Measurements from ENCODE around the gene STPG4.

STPG4 gene

GRCh38 chr2:47160211-47160610, 5.1 kb upstream of the STPG4 start:
- 94% methylated on average over 3 of the region's 3 CpGs for WGBS
- H3K79me1 ChIP-seq (replicated peaks; ENCODE audit: low read length, poor library complexity, severe bottlenecking): no peaks in the 10 kb centered on the region

GRCh38 chr2:47159627-47160026, 4.5 kb upstream of the STPG4 start:
- no peak overlapping the region for H3K9ac ChIP-seq (ENCODE audit: low read length)
- WGBS: 98% methylated on average over 3 of the region's 3 CpGs
- H3K18ac ChIP-seq (ENCODE audit: low read depth in 1 of 2, low read length in 2 of 2): no peak overlapping the region
- H3K4me3 ChIP-seq (ENCODE audit: insufficient read depth in 1 of 2, low read depth in 1 of 2, low read length in 2 of 2): no peak overlapping the region
- no peak overlapping the region for H3K23ac ChIP-seq (ENCODE audit: low read length in 2 of 2)
- no peaks in the 10 kb centered on the region for H3K79me1 ChIP-seq (replicated peaks; ENCODE audit: low read length, poor library complexity, severe bottlenecking)
- peaks cover 26 to 80% of the 10 kb centered on the region in 2 experiments for H3K36me3 ChIP-seq (ENCODE audit: control insufficient read depth in 1 of 2, insufficient read depth in 2 of 2, low read depth in 1 of 2, low read length in 2 of 2)
- no peak overlapping the region for H2BK15ac ChIP-seq (ENCODE audit: low read depth, poor library complexity, severe bottlenecking)
- no peak overlapping the region for H2AFZ ChIP-seq (ENCODE audit: low read depth, low read length)
- no peak overlapping the region for H2BK5ac ChIP-seq (ENCODE audit: low read depth, low read length, poor library complexity, severe bottlenecking)
- no peak overlapping the region for H3K4ac ChIP-seq (ENCODE audit: low read depth in 1 of 2, low read length in 2 of 2)
- H3K4me1 ChIP-seq (ENCODE audit: control insufficient read depth, insufficient read depth, low read depth, low read length): peaks cover 6% of the 10 kb centered on the region
- H2BK12ac ChIP-seq (ENCODE audit: low read length in 2 of 2): no peak overlapping the region
- no peak overlapping the region for H3K4me2 ChIP-seq (ENCODE audit: low read length, poor library complexity, severe bottlenecking)
- H3K9me3 ChIP-seq (ENCODE audit: control insufficient read depth, low read length): no peaks in the 10 kb centered on the region
- H3K27ac ChIP-seq (ENCODE audit: low read length, poor library complexity, severe bottlenecking): no peak overlapping the region
- H4K8ac ChIP-seq (ENCODE audit: low read length): no peak overlapping the region
- H2AK5ac ChIP-seq (ENCODE audit: low read length, severe bottlenecking): no peak overlapping the region
- DNase-seq: no peak
- no peak overlapping the region for H2BK120ac ChIP-seq (ENCODE audit: low read depth, low read length)
- no peaks in the 10 kb centered on the region for H3K27me3 ChIP-seq (ENCODE audit: control insufficient read depth in 1 of 2, insufficient read depth in 1 of 2, low read length in 2 of 2)
- no peak overlapping the region for H3K14ac ChIP-seq (ENCODE audit: low read length in 2 of 2)
- H4K91ac ChIP-seq (ENCODE audit: low read length): no peak overlapping the region

More at GRCh38 chr2:47160211-47160610, 5.1 kb upstream of the STPG4 start:
- H3K36me3 ChIP-seq (ENCODE audit: control insufficient read depth in 1 of 2, insufficient read depth in 2 of 2, low read depth in 1 of 2, low read length in 2 of 2): peaks cover 22 to 82% of the 10 kb centered on the region in 2 experiments
- H4K91ac ChIP-seq (ENCODE audit: low read length): no peak overlapping the region
- H2BK5ac ChIP-seq (ENCODE audit: low read depth, low read length, poor library complexity, severe bottlenecking): no peak overlapping the region
- no peak overlapping the region for H4K8ac ChIP-seq (ENCODE audit: low read length)
- no peak overlapping the region for H2BK12ac ChIP-seq (ENCODE audit: low read length in 2 of 2)
- no peaks in the 10 kb centered on the region for H3K9me3 ChIP-seq (ENCODE audit: control insufficient read depth, low read length)
- no peak overlapping the region for H3K9ac ChIP-seq (ENCODE audit: low read length)
- H3K18ac ChIP-seq (ENCODE audit: low read depth in 1 of 2, low read length in 2 of 2): no peak overlapping the region
- H3K4me2 ChIP-seq (ENCODE audit: low read length, poor library complexity, severe bottlenecking): no peak overlapping the region
- no peak overlapping the region for H2BK15ac ChIP-seq (ENCODE audit: low read depth, poor library complexity, severe bottlenecking)
- H3K23ac ChIP-seq (ENCODE audit: low read length in 2 of 2): no peak overlapping the region
- no peak overlapping the region for H3K4ac ChIP-seq (ENCODE audit: low read depth in 1 of 2, low read length in 2 of 2)
- no peak overlapping the region for H2AFZ ChIP-seq (ENCODE audit: low read depth, low read length)
- H3K27ac ChIP-seq (ENCODE audit: low read length, poor library complexity, severe bottlenecking): no peak overlapping the region
- H3K4me3 ChIP-seq (ENCODE audit: insufficient read depth in 1 of 2, low read depth in 1 of 2, low read length in 2 of 2): no peak overlapping the region
- H3K4me1 ChIP-seq (ENCODE audit: control insufficient read depth, insufficient read depth, low read depth, low read length): peaks cover 6% of the 10 kb centered on the region
- no peaks in the 10 kb centered on the region for H3K27me3 ChIP-seq (ENCODE audit: control insufficient read depth in 1 of 2, insufficient read depth in 1 of 2, low read length in 2 of 2)
- H2AK5ac ChIP-seq (ENCODE audit: low read length, severe bottlenecking): no peak overlapping the region
- H3K14ac ChIP-seq (ENCODE audit: low read length in 2 of 2): no peak overlapping the region
- no peak overlapping the region for H2BK120ac ChIP-seq (ENCODE audit: low read depth, low read length)
- DNase-seq: no peak

GRCh38 chr2:47158576-47158975, 3.5 kb upstream of the STPG4 start:
- Histone ChIP-seq H2BK120ac (ENCODE audit: low read depth, low read length) (no peak overlapping the region), H3K36me3 (ENCODE audit: control insufficient read depth in 1 of 2, insufficient read depth in 2 of 2, low read depth in 1 of 2, low read length in 2 of 2) (peaks cover 20 to 79% of the 10 kb centered on the region in 2 experiments), H3K14ac (ENCODE audit: low read length in 2 of 2) (no peak overlapping the region), H3K4me1 (ENCODE audit: control insufficient read depth, insufficient read depth, low read depth, low read length) (peaks cover 2% of the 10 kb centered on the region), H3K27ac (ENCODE audit: low read length, poor library complexity, severe bottlenecking) (peak overlapping the region; percentile 25), H3K9ac (ENCODE audit: low read length) (no peak overlapping the region), H3K9me3 (ENCODE audit: control insufficient read depth, low read length) (no peaks in the 10 kb centered on the region), H4K8ac (ENCODE audit: low read length) (no peak overlapping the region), H2BK5ac (ENCODE audit: low read depth, low read length, poor library complexity, severe bottlenecking) (no peak overlapping the region), H3K4me2 (ENCODE audit: low read length, poor library complexity, severe bottlenecking) (no peak overlapping the region), H3K79me1 (replicated peaks; ENCODE audit: low read length, poor library complexity, severe bottlenecking) (no peaks in the 10 kb centered on the region), H4K91ac (ENCODE audit: low read length) (no peak overlapping the region), H3K4me3 (ENCODE audit: insufficient read depth in 1 of 2, low read depth in 1 of 2, low read length in 2 of 2) (no peak overlapping the region), H2AFZ (ENCODE audit: low read depth, low read length) (no peak overlapping the region), H3K23ac (ENCODE audit: low read length in 2 of 2) (no peak overlapping the region), H2AK5ac (ENCODE audit: low read length, severe bottlenecking) (no peak overlapping the region), H3K27me3 (ENCODE audit: control insufficient read depth in 1 of 2, insufficient read depth in 1 of 2, low read length in 2 of 2) (no peaks in the 10 kb centered on the region), H2BK15ac (ENCODE audit: low read depth, poor library complexity, severe bottlenecking) (no peak overlapping the region), H2BK12ac (ENCODE audit: low read length in 2 of 2) (no peak overlapping the region), H3K4ac (ENCODE audit: low read depth in 1 of 2, low read length in 2 of 2) (no peak overlapping the region), H3K18ac (ENCODE audit: low read depth in 1 of 2, low read length in 2 of 2) (no peak overlapping the region)
- WGBS: 95% methylated on average over 1 of the region's 2 CpGs
- DNase-seq: no peak

- Histone ChIP-seq H2BK120ac (ENCODE audit: low read depth, low read length) (no peak overlapping the region), H3K36me3 (ENCODE audit: control insufficient read depth in 1 of 2, insufficient read depth in 2 of 2, low read depth in 1 of 2, low read length in 2 of 2) (peaks cover 19 to 67% of the 10 kb centered on the region in 2 experiments), H3K4ac (ENCODE audit: low read depth in 1 of 2, low read length in 2 of 2) (no peak overlapping the region), H2BK5ac (ENCODE audit: low read depth, low read length, poor library complexity, severe bottlenecking) (no peak overlapping the region), H3K14ac (ENCODE audit: low read length in 2 of 2) (no peak overlapping the region), H3K79me1 (replicated peaks; ENCODE audit: low read length, poor library complexity, severe bottlenecking) (peaks cover 2% of the 10 kb centered on the region), H2BK15ac (ENCODE audit: low read depth, poor library complexity, severe bottlenecking) (no peak overlapping the region), H4K8ac (ENCODE audit: low read length) (no peak overlapping the region), H3K9ac (ENCODE audit: low read length) (no peak overlapping the region), H3K4me1 (ENCODE audit: control insufficient read depth, insufficient read depth, low read depth, low read length) (no peaks in the 10 kb centered on the region), H2AK5ac (ENCODE audit: low read length, severe bottlenecking) (no peak overlapping the region), H4K91ac (ENCODE audit: low read length) (no peak overlapping the region), H3K4me3 (ENCODE audit: insufficient read depth in 1 of 2, low read depth in 1 of 2, low read length in 2 of 2) (no peak overlapping the region), H3K23ac (ENCODE audit: low read length in 2 of 2) (no peak overlapping the region), H3K4me2 (ENCODE audit: low read length, poor library complexity, severe bottlenecking) (no peak overlapping the region), H3K18ac (ENCODE audit: low read depth in 1 of 2, low read length in 2 of 2) (no peak overlapping the region), H3K27me3 (ENCODE audit: control insufficient read depth in 1 of 2, insufficient read depth in 1 of 2, low read length in 2 of 2) (no peaks in the 10 kb centered on the region), H3K9me3 (ENCODE audit: control insufficient read depth, low read length) (no peaks in the 10 kb centered on the region), H2BK12ac (ENCODE audit: low read length in 2 of 2) (no peak overlapping the region), H2AFZ (ENCODE audit: low read depth, low read length) (no peak overlapping the region), H3K27ac (ENCODE audit: low read length, poor library complexity, severe bottlenecking) (no peak overlapping the region)
- DNase-seq: no peak
Measured at GRCh38 chr2:47152803-47153202, 2.3 kb downstream of the STPG4 start.
